Right lobe of liver (tissue), 6 donors: ENCODE measurements around the gene NUAK1. TPM values are rescaled to one million over a fixed set of nuclear protein-coding genes. Genes with fewer than 3 reads are reported as not detected.
A peak's percentile ranks its signal among the peaks of the same experiment; 100 is the strongest.

Experiments used
- ATAC-seq, 4 donors: fragments of 200-7000 bp; cut with Tn5 transposase; one replicate each; pipeline ENCODE4 v1.9.1; 2020; ENCODE audit warnings: mild to moderate bottlenecking in 4 of 4, moderate library complexity in 4 of 4
- DNase-seq, 3 donors: peaks; one replicate each; pipeline ENCODE4 v3.0.0-alpha.2; 2020
- H3K27ac ChIP-seq, 3 donors: fragments of 200-600 bp; one replicate each; pipeline ENCODE4 v1.8.0; 2022
- H3K27me3 ChIP-seq, 2 donors: fragments of 200-600 bp; one replicate each; pipeline ENCODE4 v1.8.0; 2022
- H3K36me3 ChIP-seq, 4 donors: fragments of 200-600 bp; sonication (generic) in 1 of 4; one replicate each; pipeline versions ENCODE4 v1.5.1 to v1.8.0; 2017 to 2022; ENCODE audit warnings: control low read depth in 1 of 4
- H3K4me1 ChIP-seq, 4 donors: fragments of 200-600 bp; sonication (generic) in 1 of 4; one replicate each; pipeline versions ENCODE4 v1.5.1 to v1.8.0; 2017 to 2022; ENCODE audit warnings: control low read depth in 1 of 4
- H3K4me3 ChIP-seq, 3 donors: fragments of 200-600 bp; one replicate each; pipeline ENCODE4 v1.8.0; 2022
- H3K9me3 ChIP-seq, 4 donors: fragments of 200-600 bp; sonication (generic) in 1 of 4; one replicate each; pipeline versions ENCODE4 v1.5.1 to v1.8.0; 2017 to 2022; ENCODE audit warnings: control low read depth in 1 of 4
- POLR2A ChIP-seq: fragments of 450-650 bp; IDR thresholded peaks from one replicate; pipeline ENCODE4 v1.6.1; 2017; ENCODE audit warnings: antibody characterized with exemption, mild to moderate bottlenecking
- WGBS: methylation state at CpG from one replicate; pipeline ENCODE4 v1.1.6; 2018; ENCODE audit warnings: low coverage, low lambda C conversion rate; ENCODE audit not compliant: insufficient coverage; ENCODE audit errors: missing lambda C conversion rate; 5-methylcytosine and 5-hydroxymethylcytosine counted together
- intact Hi-C, 2 donors: fragments of 100-400 bp; cut with DNase I; formaldehyde crosslinking; loops; one replicate each; pipeline versions ENCODE4 v1.11.2 to v1.14.1; 2022
- total RNA-seq, 6 experiments: library from RNA; depleted of rRNA in 2 of 6; stranded (reverse); fragments of >200 nt in 2 of 6; fragmentation: NEBNext Ultra II Directional in 3 of 6; extraction: Animal tissue kit (Norgen Biotek cat#: 25700) in 3 of 6; gene quantifications; one replicate each; pipeline versions ENCODE4 v1.1.0 to v1.2.4, GENCODE V29; 2016 to 2023
- TF ChIP-seq, protein P1 (sequence below), 4 donors: fragments of 200-600 bp in 3 of 4; fragments of 450-650 bp in 1 of 4; IDR thresholded peaks; one replicate each; pipeline versions ENCODE4 v1.5.1 to v1.8.0; 2016 to 2022; ENCODE audit warnings: antibody characterized with exemption in 4 of 4, mild to moderate bottlenecking in 2 of 4
- donor health status: DM: no; HTN: yes; CAD: no.
- donor health status: DM: no; HTN: no; CAD: no.
- donor health status: DM: no; HTN: no; CAD: no.
- donor health status: DM: no; HTN: yes; CAD: no.
- donor health status: DM: no; HTN: yes; CAD: no.

The NUAK1 gene
- total RNA-seq, 6 experiments from 2014 or later = 2.0 to 11.0 (median 3.5) TPM

DNA sequence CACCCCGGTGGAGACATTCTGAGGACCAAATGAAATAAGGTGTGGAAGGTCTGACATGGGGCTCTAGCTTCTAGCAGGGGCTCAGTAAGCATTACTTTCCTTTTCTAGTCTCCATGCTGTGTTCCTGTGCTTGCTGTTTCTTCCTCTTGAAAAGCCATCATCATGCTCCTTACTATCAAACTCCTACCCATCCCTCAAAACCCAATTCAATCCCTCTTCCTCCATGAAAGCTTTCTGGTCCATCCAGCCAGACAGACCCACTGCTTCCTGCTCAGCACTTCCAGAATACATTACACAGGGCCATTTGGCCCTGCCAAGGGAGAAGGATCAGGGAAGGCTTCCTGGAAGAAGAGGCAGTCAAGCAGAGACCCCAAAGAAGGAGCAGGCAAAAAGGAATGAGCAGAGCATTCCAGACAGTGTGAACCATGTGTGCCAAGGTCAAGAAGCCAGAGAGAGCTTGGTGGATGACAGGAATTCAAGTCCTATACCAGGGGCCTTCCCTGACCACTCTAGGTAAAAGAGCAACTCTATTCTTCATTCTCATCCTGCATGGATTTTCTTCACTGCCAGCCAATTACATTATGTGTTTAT lies 59.5 kb downstream of the NUAK1 start:
- intact Hi-C loops = no loop called here
- TF ChIP-seq POLR2A = no peak
- TF ChIP-seq, protein P1, sequence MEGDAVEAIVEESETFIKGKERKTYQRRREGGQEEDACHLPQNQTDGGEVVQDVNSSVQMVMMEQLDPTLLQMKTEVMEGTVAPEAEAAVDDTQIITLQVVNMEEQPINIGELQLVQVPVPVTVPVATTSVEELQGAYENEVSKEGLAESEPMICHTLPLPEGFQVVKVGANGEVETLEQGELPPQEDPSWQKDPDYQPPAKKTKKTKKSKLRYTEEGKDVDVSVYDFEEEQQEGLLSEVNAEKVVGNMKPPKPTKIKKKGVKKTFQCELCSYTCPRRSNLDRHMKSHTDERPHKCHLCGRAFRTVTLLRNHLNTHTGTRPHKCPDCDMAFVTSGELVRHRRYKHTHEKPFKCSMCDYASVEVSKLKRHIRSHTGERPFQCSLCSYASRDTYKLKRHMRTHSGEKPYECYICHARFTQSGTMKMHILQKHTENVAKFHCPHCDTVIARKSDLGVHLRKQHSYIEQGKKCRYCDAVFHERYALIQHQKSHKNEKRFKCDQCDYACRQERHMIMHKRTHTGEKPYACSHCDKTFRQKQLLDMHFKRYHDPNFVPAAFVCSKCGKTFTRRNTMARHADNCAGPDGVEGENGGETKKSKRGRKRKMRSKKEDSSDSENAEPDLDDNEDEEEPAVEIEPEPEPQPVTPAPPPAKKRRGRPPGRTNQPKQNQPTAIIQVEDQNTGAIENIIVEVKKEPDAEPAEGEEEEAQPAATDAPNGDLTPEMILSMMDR (IDR thresholded peaks at IDR 0.05) = no peak
- Histone ChIP-seq H3K4me3 (no peak overlapping the region), H3K36me3 (no peaks in the 10 kb centered on the region), H3K27ac (no peak overlapping the region), H3K4me1 (peaks cover 0 to 9% (median 0%) of the 10 kb centered on the region in 4 donors), H3K27me3 (no peaks in the 10 kb centered on the region), H3K9me3 (no peaks in the 10 kb centered on the region)
- no peak for DNase-seq
- ATAC-seq = no peak
- WGBS = 86% methylated on average over 1 of the region's 1 CpG

DNA sequence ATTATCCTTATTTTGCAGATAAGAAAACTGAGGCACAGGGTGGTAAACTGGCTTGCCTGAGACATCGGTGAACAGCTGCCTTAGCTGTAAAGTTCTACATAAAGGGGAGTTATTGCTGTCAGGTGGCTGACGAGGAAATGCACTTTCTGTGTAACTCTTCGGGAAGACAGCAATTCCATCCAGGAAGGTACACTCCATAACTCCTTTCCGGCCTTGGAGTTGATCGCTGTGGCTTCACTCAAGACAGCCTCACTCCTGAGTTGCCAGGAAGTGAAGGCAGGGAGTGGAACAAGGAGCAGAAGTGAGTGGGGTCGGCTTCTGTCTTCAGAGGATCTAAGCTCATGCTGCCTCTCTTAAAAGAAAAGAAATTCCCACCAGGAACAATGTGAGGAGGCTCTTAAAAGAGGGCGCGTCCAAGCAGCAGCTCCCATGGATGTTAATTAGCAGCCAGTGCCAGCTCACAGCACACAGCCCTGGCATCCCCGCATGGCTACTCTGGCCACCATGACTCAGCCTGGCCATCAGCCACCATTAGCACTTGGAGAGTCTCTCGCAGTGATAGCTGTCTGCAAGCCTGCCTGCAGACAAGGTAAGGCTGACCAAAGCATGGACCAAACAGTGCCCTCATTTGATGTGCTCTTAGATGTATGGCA lies 60.3 kb downstream of the NUAK1 start:
- no peaks in the 10 kb centered on the region for H3K36me3 ChIP-seq
- ATAC-seq (peak in 2 of 4 donors; percentile 6 to 59), DNase-seq (no peak)
- intact Hi-C loops = no loop called here
- no peak overlapping the region for H3K27ac ChIP-seq
- H3K4me1 ChIP-seq = peaks cover 0 to 5% (median 0%) of the 10 kb centered on the region in 4 donors
- no peak for TF ChIP-seq POLR2A
- TF ChIP-seq, protein P1 (IDR thresholded peaks at IDR 0.05) = no peak
- WGBS = 87% methylated on average over 5 of the region's 10 CpGs
- H3K4me3 ChIP-seq = no peak overlapping the region
- H3K9me3 ChIP-seq = no peaks in the 10 kb centered on the region
- H3K27me3 ChIP-seq = no peaks in the 10 kb centered on the region

GRCh38 chr12:106074706-106075392 lies 63.9 kb downstream of the NUAK1 start:
- TF ChIP-seq POLR2A = no peak
- TF ChIP-seq, protein P1 (IDR thresholded peaks at IDR 0.05) = no peak
- WGBS = 70% methylated on average over 9 of the region's 11 CpGs
- Histone ChIP-seq H3K4me1 (peaks cover 0 to 18% (median 1%) of the 10 kb centered on the region in 4 donors), H3K9me3 (no peaks in the 10 kb centered on the region), H3K36me3 (no peaks in the 10 kb centered on the region), H3K27ac (no peak overlapping the region), H3K4me3 (no peak overlapping the region), H3K27me3 (no peaks in the 10 kb centered on the region)
- intact Hi-C loops = no loop called here
- ATAC-seq (no peak), DNase-seq (no peak)

- ATAC-seq = no peak
- H3K27ac ChIP-seq = no peak overlapping the region
- WGBS = 43% methylated on average over 1 of the region's 1 CpG
- TF ChIP-seq, protein P1 (IDR thresholded peaks at IDR 0.05) = no peak
- no peak for TF ChIP-seq POLR2A
- no peaks in the 10 kb centered on the region for H3K9me3 ChIP-seq
- H3K36me3 ChIP-seq = no peaks in the 10 kb centered on the region
- no peak for DNase-seq
- intact Hi-C loops = no loop called here
- H3K27me3 ChIP-seq = no peaks in the 10 kb centered on the region
- no peak overlapping the region for H3K4me3 ChIP-seq
- H3K4me1 ChIP-seq = peaks cover 0 to 19% (median 3%) of the 10 kb centered on the region in 4 donors
Measured at GRCh38 chr12:106074361-106074705, 64.4 kb downstream of the NUAK1 start.
